B cell (primary cell): ENCODE data around the gene ENDOG. TPM values are rescaled to one million over a fixed set of nuclear protein-coding genes. Genes with fewer than 3 reads are reported as not detected.

Source experiments
- ATAC-seq: fragments of 200-7000 bp; cut with Tn5 transposase; one replicate; pipeline ENCODE4 v1.10.0; 2021; ENCODE audit warnings: low read depth, mild to moderate bottlenecking, moderate number of reproducible peaks, moderate library complexity
- CTCF ChIA-PET: fragments of 350-600 bp; sonication (Branson Sonifier 250); formaldehyde crosslinking; loops from one replicate; lab custom pipeline; 2021; ENCODE audit warnings: antibody characterized with exemption, inconsistent platforms; lab: Charles Lee
- POLR2A ChIA-PET: fragments of 350-600 bp; sonication (Branson Sonifier 250); formaldehyde crosslinking; loops from one replicate; lab custom pipeline; 2021; ENCODE audit warnings: antibody characterized with exemption; lab: Charles Lee
- DNase-seq: peaks from one replicate; pipeline ENCODE4 v3.0.0; 2013
- H2AFZ ChIP-seq: 2 replicates; pipeline ENCODE4 v1.6.1; 2012; ENCODE audit warnings: mild to moderate bottlenecking, low read depth, low read length; ENCODE audit not compliant: insufficient read depth, poor library complexity, severe bottlenecking
- H3K27ac ChIP-seq, 2 donors: 1 replicate in 1 of 2; 2 replicates in 1 of 2; pipeline ENCODE4 v1.5.1; 2012 to 2013; ENCODE audit warnings: low read length in 2 of 2, mild to moderate bottlenecking in 2 of 2, moderate library complexity in 1 of 2
- H3K27me3 ChIP-seq, 4 experiments: fragments of 200-600 bp in 1 of 4; sonication (generic) in 1 of 4; replicated peaks in 1 of 4; 1 replicate in 2 of 4; 2 replicates in 2 of 4; pipeline versions ENCODE4 v1.6.1 to v1.7.0; 2013 to 2016; ENCODE audit warnings: low read length in 3 of 4, mild to moderate bottlenecking in 2 of 4, mixed read lengths in 1 of 4, moderate library complexity in 1 of 4; ENCODE audit not compliant: insufficient read depth in 4 of 4, control insufficient read depth in 3 of 4; ENCODE audit errors: control extremely low read depth in 1 of 4
- H3K36me3 ChIP-seq, 2 experiments: replicated peaks in 1 of 2; 1 replicate in 1 of 2; 2 replicates in 1 of 2; pipeline versions ENCODE4 v1.6.1 to v1.7.1; 2013; ENCODE audit warnings: low read length in 1 of 2; ENCODE audit not compliant: insufficient read depth in 2 of 2, control insufficient read depth in 1 of 2; ENCODE audit errors: control extremely low read depth in 1 of 2, extremely low read depth in 1 of 2
- H3K4me1 ChIP-seq, 2 donors: fragments of 200-600 bp in 1 of 2; sonication (generic) in 1 of 2; 1 replicate in 1 of 2; 2 replicates in 1 of 2; pipeline versions ENCODE4 v1.5.1 to v1.6.1; 2013 to 2017; ENCODE audit warnings: low read length in 2 of 2; ENCODE audit not compliant: control insufficient read depth in 2 of 2, insufficient read depth in 2 of 2
- H3K4me2 ChIP-seq: replicated peaks from 2 replicates; pipeline ENCODE3; 2012; ENCODE audit warnings: mild to moderate bottlenecking, low read depth, low read length; ENCODE audit not compliant: poor library complexity, severe bottlenecking
- H3K4me3 ChIP-seq, 5 experiments: fragments of 200-600 bp in 1 of 5; sonication (generic) in 1 of 5; 1 replicate in 3 of 5; 2 replicates in 2 of 5; pipeline versions ENCODE4 v1.5.1 to v1.7.0; 2011 to 2016; ENCODE audit warnings: low read length in 4 of 5, mild to moderate bottlenecking in 4 of 5, low read depth in 2 of 5, control low read depth in 1 of 5, moderate library complexity in 1 of 5; ENCODE audit not compliant: insufficient read depth in 1 of 5; ENCODE audit errors: control extremely low read depth in 1 of 5, extremely low read depth in 1 of 5
- H3K79me2 ChIP-seq: fragments of 200-600 bp; sonication (generic); one replicate; pipeline ENCODE4 v1.6.0; 2016; ENCODE audit warnings: low read length; ENCODE audit not compliant: control insufficient read depth, insufficient read depth
- H3K9ac ChIP-seq: fragments of 200-600 bp; sonication (generic); 2 replicates; pipeline ENCODE4 v1.6.1; 2017; ENCODE audit warnings: mild to moderate bottlenecking, low read length, moderate library complexity
- H3K9me3 ChIP-seq, 3 donors: one replicate each; pipeline versions ENCODE4 v1.6.1 to v1.7.1; 2013; ENCODE audit warnings: low read length in 2 of 3; ENCODE audit not compliant: control insufficient read depth in 2 of 3, insufficient read depth in 1 of 3; ENCODE audit errors: control extremely low read depth in 1 of 3
- H4K20me1 ChIP-seq: 2 replicates; pipeline ENCODE4 v1.6.0; 2012; ENCODE audit warnings: mild to moderate bottlenecking, low read length; ENCODE audit not compliant: insufficient read depth, control insufficient read depth, poor library complexity, severe bottlenecking
- H3K27ac Mint-ChIP-seq: one replicate; pipeline ENCODE4 v1.8.0; 2021; ENCODE audit warnings: mixed read lengths
- H3K27me3 Mint-ChIP-seq: one replicate; pipeline ENCODE4 v1.8.0; 2021; ENCODE audit warnings: mixed read lengths
- H3K4me1 Mint-ChIP-seq: one replicate; pipeline ENCODE4 v1.8.0; 2021; ENCODE audit warnings: mixed read lengths
- H3K4me3 Mint-ChIP-seq: one replicate; pipeline ENCODE4 v1.8.0; 2021; ENCODE audit warnings: mixed read lengths
- H3K9me3 Mint-ChIP-seq: one replicate; pipeline ENCODE4 v1.8.0; 2022; ENCODE audit warnings: mixed read lengths; ENCODE audit not compliant: insufficient read depth
- EZH2 ChIP-seq: IDR thresholded peaks from 2 replicates; pipeline ENCODE4 v1.6.1; 2012; ENCODE audit warnings: borderline replicate concordance, low read depth, mild to moderate bottlenecking, moderate library complexity, low read length; ENCODE audit not compliant: insufficient read depth, poor library complexity, severe bottlenecking
- WGBS: methylation state at CpG from one replicate; pipeline ENCODE4 v1.1.5; 2013; ENCODE audit warnings: missing lambda C conversion rate; ENCODE audit not compliant: insufficient coverage; 5-methylcytosine and 5-hydroxymethylcytosine counted together
- intact Hi-C: fragments of 100-400 bp; cut with micrococcal nuclease; formaldehyde crosslinking; loops from one replicate; pipeline ENCODE4 v1.10.0; 2022
- polyA plus RNA-seq: library from polyadenylated mRNA; depleted of rRNA; stranded (reverse); fragments of >200 nt; gene quantifications from 2 replicates; pipeline ENCODE4 v1.2.3, GENCODE V29; 2012
- total RNA-seq, 2 donors: library from RNA; stranded (reverse); fragments of 120-200 nt in 1 of 2; gene quantifications; 1 replicate in 1 of 2; 2 replicates in 1 of 2; pipeline versions ENCODE4 v1.2.3 to v1.2.4, GENCODE V29; 2013 to 2022
- TF ChIP-seq, protein P1 (sequence below): fragments of 200-600 bp; IDR thresholded peaks from one replicate; pipeline ENCODE4 v1.8.0; 2022; ENCODE audit warnings: antibody characterized with exemption, mild to moderate bottlenecking

ENDOG gene
- total and polyA plus RNA-seq, 2 donors (not counting 1 experiment from before 2014, with no cell fraction given), result 12.5 to 19.3 TPM

- Mint-ChIP-seq H3K9me3 (no peaks in the 10 kb centered on the region), H3K4me1 (peaks cover 14% of the 10 kb centered on the region), H3K27ac (no peak overlapping the region), H3K4me3 (peak overlapping the region; percentile 55), H3K27me3 (no peaks in the 10 kb centered on the region)
- H3K4me3 ChIP-seq, result peak overlapping the region in 1 of 5 experiments; percentile 35
- H3K36me3 ChIP-seq, result peaks cover 0 to 20% of the 10 kb centered on the region in 2 experiments
- H3K27me3 ChIP-seq, result no peaks in the 10 kb centered on the region
- no peak for DNase-seq
- peak overlapping the region; percentile 98 for H3K4me2 ChIP-seq
- peaks cover 0 to 9% (median 0%) of the 10 kb centered on the region in 3 donors for H3K9me3 ChIP-seq
- H3K79me2 ChIP-seq, result no peaks in the 10 kb centered on the region
- H2AFZ ChIP-seq, result no peak overlapping the region
- intact Hi-C loops, result loop anchor here (1.0 to 2.0 kb wide), 2 partner anchors 62 to 171 kb away; partner anchors contain the start of gene LRRC8A
- no peak overlapping the region for H3K9ac ChIP-seq
- WGBS, result 96% methylated on average over 16 of the region's 18 CpGs
- H3K27ac ChIP-seq, result no peak overlapping the region
- ChIA-PET CTCF (interaction anchor here (0.6 to 2.1 kb wide), 5 partner anchors 10 to 171 kb away, joined by 3 to 11 read pairs (median 3); no protein-coding TSS in a partner anchor), POLR2A (interaction anchor here (1.1 to 1.8 kb wide), 2 partner anchors 10 to 130 kb away, joined by 4 to 5 read pairs; partner anchors contain the start of genes SET and SPOUT1)
- H3K4me1 ChIP-seq, result peaks cover 5 to 16% of the 10 kb centered on the region in 2 donors
- H4K20me1 ChIP-seq, result no peaks in the 10 kb centered on the region
- no peak for ATAC-seq
- TF ChIP-seq, protein P1, sequence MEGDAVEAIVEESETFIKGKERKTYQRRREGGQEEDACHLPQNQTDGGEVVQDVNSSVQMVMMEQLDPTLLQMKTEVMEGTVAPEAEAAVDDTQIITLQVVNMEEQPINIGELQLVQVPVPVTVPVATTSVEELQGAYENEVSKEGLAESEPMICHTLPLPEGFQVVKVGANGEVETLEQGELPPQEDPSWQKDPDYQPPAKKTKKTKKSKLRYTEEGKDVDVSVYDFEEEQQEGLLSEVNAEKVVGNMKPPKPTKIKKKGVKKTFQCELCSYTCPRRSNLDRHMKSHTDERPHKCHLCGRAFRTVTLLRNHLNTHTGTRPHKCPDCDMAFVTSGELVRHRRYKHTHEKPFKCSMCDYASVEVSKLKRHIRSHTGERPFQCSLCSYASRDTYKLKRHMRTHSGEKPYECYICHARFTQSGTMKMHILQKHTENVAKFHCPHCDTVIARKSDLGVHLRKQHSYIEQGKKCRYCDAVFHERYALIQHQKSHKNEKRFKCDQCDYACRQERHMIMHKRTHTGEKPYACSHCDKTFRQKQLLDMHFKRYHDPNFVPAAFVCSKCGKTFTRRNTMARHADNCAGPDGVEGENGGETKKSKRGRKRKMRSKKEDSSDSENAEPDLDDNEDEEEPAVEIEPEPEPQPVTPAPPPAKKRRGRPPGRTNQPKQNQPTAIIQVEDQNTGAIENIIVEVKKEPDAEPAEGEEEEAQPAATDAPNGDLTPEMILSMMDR, result no peak
- TF ChIP-seq EZH2, result no peak
Observed at GRCh38 chr9:128819716-128820664, 1.7 kb downstream of the ENDOG start.
